ENCODE data around the gene FAM234B.

Gene FAM234B

DNA sequence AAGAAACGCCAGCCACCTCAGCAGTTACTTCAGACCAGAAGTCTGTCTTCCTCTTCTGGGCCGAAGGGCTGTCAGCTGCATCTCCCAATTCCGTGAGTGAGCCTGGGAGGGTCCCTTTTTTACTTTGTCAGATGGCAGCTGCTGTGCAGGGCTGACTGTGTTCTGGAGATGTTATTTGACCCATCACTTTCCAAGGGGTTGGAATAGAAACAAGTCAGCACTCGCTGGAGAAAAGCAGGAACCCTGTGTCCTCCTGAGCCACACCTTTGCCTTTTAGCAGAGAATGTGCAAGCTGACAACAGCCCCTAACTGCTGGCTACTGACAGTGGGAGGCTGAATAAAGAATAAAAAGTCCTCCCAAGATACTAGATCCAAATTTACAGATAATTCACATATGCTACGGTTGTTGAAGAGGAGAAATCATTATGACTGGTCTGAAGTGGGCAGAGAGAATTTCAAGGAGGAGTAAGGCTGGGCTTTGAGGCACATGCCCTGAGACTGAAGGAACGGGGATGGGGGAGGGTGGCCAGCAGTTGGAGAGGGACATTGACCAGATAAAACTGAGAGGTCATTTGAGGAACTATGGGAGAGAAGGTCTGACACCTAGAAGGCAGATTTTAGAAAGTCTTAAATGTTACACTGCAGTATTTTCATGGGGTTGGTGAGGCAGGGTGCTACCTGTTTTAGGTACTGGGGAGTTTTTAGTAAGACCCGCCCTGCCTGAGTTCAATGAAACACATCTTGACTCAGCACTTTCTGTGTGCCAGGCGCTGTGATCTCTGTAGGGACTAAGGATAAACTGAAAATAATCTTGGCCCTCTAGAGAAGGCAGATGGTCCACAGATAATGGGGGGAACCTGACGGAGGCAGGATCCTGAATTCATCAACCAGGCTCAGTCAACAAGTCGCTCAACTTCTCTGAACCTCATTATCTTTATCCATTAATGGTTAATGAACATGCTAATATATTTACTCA lies 27.4 kb downstream of the FAM234B start:
- TF ChIP-seq, protein P1, sequence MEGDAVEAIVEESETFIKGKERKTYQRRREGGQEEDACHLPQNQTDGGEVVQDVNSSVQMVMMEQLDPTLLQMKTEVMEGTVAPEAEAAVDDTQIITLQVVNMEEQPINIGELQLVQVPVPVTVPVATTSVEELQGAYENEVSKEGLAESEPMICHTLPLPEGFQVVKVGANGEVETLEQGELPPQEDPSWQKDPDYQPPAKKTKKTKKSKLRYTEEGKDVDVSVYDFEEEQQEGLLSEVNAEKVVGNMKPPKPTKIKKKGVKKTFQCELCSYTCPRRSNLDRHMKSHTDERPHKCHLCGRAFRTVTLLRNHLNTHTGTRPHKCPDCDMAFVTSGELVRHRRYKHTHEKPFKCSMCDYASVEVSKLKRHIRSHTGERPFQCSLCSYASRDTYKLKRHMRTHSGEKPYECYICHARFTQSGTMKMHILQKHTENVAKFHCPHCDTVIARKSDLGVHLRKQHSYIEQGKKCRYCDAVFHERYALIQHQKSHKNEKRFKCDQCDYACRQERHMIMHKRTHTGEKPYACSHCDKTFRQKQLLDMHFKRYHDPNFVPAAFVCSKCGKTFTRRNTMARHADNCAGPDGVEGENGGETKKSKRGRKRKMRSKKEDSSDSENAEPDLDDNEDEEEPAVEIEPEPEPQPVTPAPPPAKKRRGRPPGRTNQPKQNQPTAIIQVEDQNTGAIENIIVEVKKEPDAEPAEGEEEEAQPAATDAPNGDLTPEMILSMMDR (conservative IDR thresholded peaks at IDR 0.05; ENCODE audit: low read length), result no peak
- no peak for DNase-seq (ENCODE audit: low read depth)
- H3K4me3 ChIP-seq (ENCODE audit: low read length), result no peak overlapping the region

DNA sequence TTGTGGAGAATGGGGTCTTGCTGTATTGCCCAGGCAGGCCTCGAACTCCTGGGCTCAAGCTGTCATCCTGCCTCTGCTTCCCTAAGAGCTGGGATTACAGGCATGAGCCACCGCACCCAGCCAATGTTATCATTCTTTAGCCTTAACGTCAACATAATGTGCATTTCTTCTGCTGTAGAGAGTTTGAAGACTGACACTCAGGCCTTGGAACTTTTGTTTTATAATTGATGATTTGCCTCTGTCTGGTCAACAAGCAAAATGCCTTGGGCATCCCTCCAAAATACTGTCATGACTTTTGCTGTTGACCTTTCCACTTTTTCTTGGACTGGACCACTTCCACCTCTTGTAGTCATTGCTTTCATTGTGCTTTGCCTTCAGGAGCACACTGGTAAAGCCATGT lies 29.0 kb downstream of the FAM234B start:
- TF ChIP-seq, protein P1 (conservative IDR thresholded peaks at IDR 0.05; ENCODE audit: low read length), result no peak
- peak; percentile 32 for DNase-seq (ENCODE audit: low read depth)
- H3K4me3 ChIP-seq (ENCODE audit: low read length), result no peak overlapping the region

DNA sequence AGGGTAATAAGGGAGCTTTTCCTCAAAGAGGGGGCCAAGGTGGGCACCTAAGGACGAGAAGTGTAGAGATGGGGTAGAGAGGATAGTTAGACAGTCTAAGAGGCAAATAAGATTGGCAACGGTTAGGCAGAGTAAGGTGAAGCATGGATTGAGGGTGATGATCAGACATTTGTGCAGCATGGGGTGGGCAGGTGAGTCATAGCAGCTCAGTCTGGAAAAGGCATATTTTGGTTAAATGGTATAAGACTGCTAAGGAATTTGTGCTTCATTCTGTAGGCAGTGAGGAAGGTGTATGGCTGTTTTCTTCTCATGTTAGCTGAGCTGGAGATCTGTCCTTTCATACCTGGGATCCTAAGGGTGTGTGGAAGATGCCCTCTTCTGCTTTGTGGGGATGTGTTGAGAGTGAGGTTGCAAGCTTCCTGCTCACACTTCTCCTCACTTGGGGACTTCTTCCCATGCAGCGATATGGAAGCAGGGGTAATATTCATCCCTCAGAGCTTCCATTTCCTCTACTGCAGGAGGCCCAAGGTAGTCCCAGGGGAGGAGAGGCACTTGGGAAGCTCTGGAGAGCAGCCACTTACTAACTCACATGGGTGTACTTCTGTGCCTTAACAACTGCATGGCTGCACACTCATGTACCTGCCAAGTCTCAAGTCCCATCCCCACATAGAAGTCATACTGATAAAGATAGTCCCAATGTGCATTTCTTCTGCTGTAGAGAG lies 30.4 kb downstream of the FAM234B start:
- peak; percentile 24 for DNase-seq (ENCODE audit: low read depth)
- H3K4me3 ChIP-seq (ENCODE audit: low read length), result no peak overlapping the region
- TF ChIP-seq, protein P1 (conservative IDR thresholded peaks at IDR 0.05; ENCODE audit: low read length), result no peak

DNA sequence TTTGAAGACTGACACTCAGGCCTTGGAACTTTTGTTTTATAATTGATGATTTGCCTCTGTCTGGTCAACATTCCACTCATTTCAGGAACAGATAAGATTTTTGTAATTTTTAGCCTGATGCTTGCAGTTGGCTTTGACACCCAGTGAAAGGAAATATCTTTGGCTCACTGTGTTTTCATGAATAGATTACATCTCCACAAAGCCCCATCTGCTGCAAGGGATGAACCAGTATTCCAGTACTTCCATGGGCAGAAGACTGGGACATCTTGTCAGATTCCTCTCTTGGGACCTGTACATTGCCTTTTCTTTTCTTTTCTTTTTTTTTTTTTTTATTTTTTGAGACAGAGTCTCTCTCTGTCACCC lies 30.9 kb downstream of the FAM234B start:
- DNase-seq (ENCODE audit: low read depth), result peak; percentile 72
- TF ChIP-seq, protein P1 (conservative IDR thresholded peaks at IDR 0.05; ENCODE audit: low read length), result no peak
- no peak overlapping the region for H3K4me3 ChIP-seq (ENCODE audit: low read length)

DNA sequence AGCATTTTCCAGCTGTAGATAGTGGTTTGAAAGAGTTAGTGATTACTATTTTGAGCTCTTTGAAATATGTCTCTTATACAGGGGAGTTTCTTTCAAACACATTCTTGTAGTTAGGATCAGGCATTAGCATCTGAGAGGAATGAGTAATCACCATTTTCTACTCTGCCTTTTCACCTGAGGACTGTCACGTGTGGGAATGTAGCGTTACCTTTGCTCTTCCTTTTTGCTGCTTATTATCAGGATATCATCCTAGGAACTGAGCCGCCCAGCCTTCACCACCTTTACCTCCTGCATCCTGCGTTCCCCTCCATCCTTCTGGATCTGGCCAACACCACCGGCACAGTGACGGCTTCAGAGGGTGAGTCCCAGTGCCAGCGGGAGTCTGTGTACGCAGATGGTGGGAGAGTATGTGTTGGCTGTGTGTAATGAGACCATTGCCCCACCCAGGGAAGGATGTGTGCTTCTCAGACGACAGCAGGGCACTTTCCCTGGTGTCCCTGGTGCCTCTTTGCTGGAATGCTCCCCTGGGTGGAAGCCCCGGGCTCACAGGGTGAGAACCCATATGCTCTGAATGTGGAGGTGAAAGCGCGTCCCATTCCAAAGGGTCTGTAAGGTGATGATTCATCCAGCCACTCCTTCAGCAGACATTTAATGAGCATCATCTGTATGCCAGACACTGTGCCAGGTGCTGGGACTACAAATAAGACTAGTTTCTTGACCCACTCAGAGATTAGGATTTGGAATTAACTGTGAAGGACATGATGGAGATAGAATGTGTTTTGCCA lies 31.8 kb downstream of the FAM234B start:
- TF ChIP-seq, protein P1 (conservative IDR thresholded peaks at IDR 0.05; ENCODE audit: low read length), result no peak
- H3K4me3 ChIP-seq (ENCODE audit: low read length), result no peak overlapping the region
- DNase-seq (ENCODE audit: low read depth), result peak; percentile 17

DNA sequence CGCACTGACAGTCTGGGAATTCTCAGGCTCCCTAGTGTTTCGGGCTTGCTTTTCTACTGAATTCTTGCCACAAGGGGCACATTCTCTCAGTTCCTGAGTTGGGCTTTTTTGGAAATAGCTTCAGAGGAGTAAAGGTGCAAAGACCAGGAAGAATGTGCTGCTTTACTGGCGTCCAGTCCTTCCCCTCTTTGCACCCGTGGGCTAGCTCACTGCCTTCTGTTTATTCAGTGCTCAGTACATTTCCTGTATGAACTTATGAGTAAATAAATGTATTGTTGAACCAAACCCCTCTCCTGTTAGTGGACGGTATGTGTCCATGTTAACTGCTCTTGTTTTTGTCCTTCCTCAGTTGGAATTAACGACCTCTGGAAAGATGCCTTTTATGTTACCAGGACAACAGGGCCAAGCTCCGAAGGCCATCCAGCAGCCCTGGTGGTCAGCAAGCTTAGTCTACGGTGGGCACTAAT lies 35.3 kb downstream of the FAM234B start:
- no peak overlapping the region for H3K4me3 ChIP-seq (ENCODE audit: low read length)
- TF ChIP-seq, protein P1 (conservative IDR thresholded peaks at IDR 0.05; ENCODE audit: low read length), result no peak
- no peak for DNase-seq (ENCODE audit: low read depth)
